MCF 10A (cell line): Measurements from ENCODE around the gene COQ10B. TPM values are rescaled to one million over a fixed set of nuclear protein-coding genes. Genes with fewer than 3 reads are reported as not detected.

Experiments
- BruUV-seq: library from RNA; stranded (reverse); fragments of 400-500 nt; replicated peaks from 2 replicates; lab custom pipeline; 2021; lab: Mats Ljungman, UMichigan
- CTCF ChIA-PET: fragments of 300-600 bp; sonication (Branson Sonifier 250); formaldehyde crosslinking; extraction: SDS; loops from one replicate; lab custom pipeline; 2021; ENCODE audit warnings: antibody characterized with exemption, inconsistent platforms; lab: Yijun Ruan, JAX
- POLR2A ChIA-PET: fragments of 300-600, 350-650 bp; sonication (Branson Sonifier 250); formaldehyde crosslinking; extraction: SDS; loops from one replicate; lab custom pipeline; 2020; ENCODE audit warnings: antibody characterized with exemption, inconsistent platforms; lab: Yijun Ruan, JAX
- DNase-seq: peaks from one replicate; pipeline ENCODE4 v3.0.0-alpha.2; 2018; ENCODE audit not compliant: unreplicated experiment
- H3K27ac Mint-ChIP-seq: one replicate; pipeline ENCODE4 v1.8.0; 2022; ENCODE audit warnings: mild to moderate bottlenecking, low read depth, mixed read lengths; ENCODE audit not compliant: unreplicated experiment
- H3K27me3 Mint-ChIP-seq: one replicate; pipeline ENCODE4 v1.8.0; 2022; ENCODE audit warnings: mixed read lengths; ENCODE audit not compliant: insufficient read depth, unreplicated experiment
- H3K36me3 Mint-ChIP-seq: one replicate; pipeline ENCODE4 v1.8.0; 2022; ENCODE audit warnings: mild to moderate bottlenecking, moderate library complexity, mixed read lengths; ENCODE audit not compliant: insufficient read depth, unreplicated experiment
- H3K4me1 Mint-ChIP-seq: one replicate; pipeline ENCODE4 v1.8.0; 2022; ENCODE audit warnings: mixed read lengths; ENCODE audit not compliant: insufficient read depth, unreplicated experiment
- H3K4me3 Mint-ChIP-seq: one replicate; pipeline ENCODE4 v1.8.0; 2022; ENCODE audit warnings: mild to moderate bottlenecking, moderate library complexity, mixed read lengths; ENCODE audit not compliant: unreplicated experiment
- H3K9me3 Mint-ChIP-seq: one replicate; pipeline ENCODE4 v1.8.0; 2022; ENCODE audit warnings: mixed read lengths; ENCODE audit not compliant: unreplicated experiment
- CTCF ChIP-seq: fragments of 200-600 bp; IDR thresholded peaks from one replicate; pipeline ENCODE4 v1.8.0; 2022; ENCODE audit warnings: antibody characterized with exemption, mild to moderate bottlenecking; ENCODE audit not compliant: unreplicated experiment
- intact Hi-C: fragments of 100-400 bp; cut with micrococcal nuclease; formaldehyde crosslinking; loops from 2 replicates; pipeline ENCODE4 v1.14.1; 2022
- total RNA-seq: library from RNA; stranded (reverse); gene quantifications from 2 replicates; pipeline ENCODE4 v1.2.3, GENCODE V29; 2022

The COQ10B gene
- total RNA-seq, 1 experiment from 2014 or later = 21.3 TPM

- intact Hi-C loops = loop anchor here (5.0 kb wide), 1 partner anchor 81 kb away; no protein-coding TSS in a partner anchor
- ChIA-PET POLR2A (interaction anchor here (0.8 to 6.2 kb wide), 23 partner anchors 10 to 264 kb away, joined by 3 to 366 read pairs (median 8); partner anchors contain the start of genes COQ10B, HSPD1, HSPE1 and MARS2), CTCF (interaction anchor here (0.6 to 2.3 kb wide), 9 partner anchors 9 to 238 kb away, joined by 3 to 9 read pairs (median 3); no protein-coding TSS in a partner anchor)
Measured at GRCh38 chr2:197516393-197516761, 63.0 kb downstream of the COQ10B start.

GRCh38 chr2:197517150-197517549 is 63.8 kb downstream of the COQ10B start:
- CTCF ChIA-PET = interaction anchor here (1.0 to 1.4 kb wide), 2 partner anchors 52 to 190 kb away, joined by 3 to 4 read pairs; no protein-coding TSS in a partner anchor
- Mint-ChIP-seq H3K27me3 (no peaks in the 10 kb centered on the region), H3K4me1 (peaks cover 15% of the 10 kb centered on the region), H3K9me3 (no peaks in the 10 kb centered on the region), H3K36me3 (peaks cover 19% of the 10 kb centered on the region), H3K27ac (peak overlapping the region; percentile 98), H3K4me3 (peak overlapping the region; percentile 96)
- no peak for TF ChIP-seq CTCF
- DNase-seq = no peak
- no TSS peak for BruUV-seq
- POLR2A ChIA-PET = interaction anchor here (1.1 to 6.2 kb wide), 14 partner anchors 9 to 263 kb away, joined by 3 to 366 read pairs (median 22); partner anchors contain the start of genes COQ10B, HSPD1, HSPE1 and MARS2
- intact Hi-C loops = loop anchor here (5.0 kb wide), 1 partner anchor 80 kb away; no protein-coding TSS in a partner anchor

More at GRCh38 chr2:197516393-197516761, 63.0 kb downstream of the COQ10B start:
- Mint-ChIP-seq H3K9me3 (no peaks in the 10 kb centered on the region), H3K27ac (peak overlapping the region; percentile 98), H3K4me1 (peaks cover 15% of the 10 kb centered on the region), H3K4me3 (peak overlapping the region; percentile 96), H3K36me3 (peaks cover 13% of the 10 kb centered on the region), H3K27me3 (no peaks in the 10 kb centered on the region)
- BruUV-seq = no TSS peak
- DNase-seq = peak; percentile 46
- no peak for TF ChIP-seq CTCF

Other genes starting within 250 kb of the COQ10B start
- gene ANKRD44, start 142.8 kb upstream of the COQ10B start, total RNA-seq = 4.4 and 6.9 TPM in 2 replicates
- gene SF3B1, start 18.5 kb upstream of the COQ10B start, total RNA-seq = 179 and 182 TPM in 2 replicates
- 681 and 693 TPM in 2 replicates for gene HSPD1, start 46.3 kb downstream of the COQ10B start, total RNA-seq
- 80.0 and 95.2 TPM in 2 replicates for gene HSPE1, start 46.8 kb downstream of the COQ10B start, total RNA-seq
- 15.6 and 20.5 TPM in 2 replicates for gene MOB4, start 62.5 kb downstream of the COQ10B start, total RNA-seq
- gene RFTN2, start 222.0 kb downstream of the COQ10B start, total RNA-seq = not detected in 2 replicates